ENCODE results near the gene CLNK.

The CLNK gene

DNA sequence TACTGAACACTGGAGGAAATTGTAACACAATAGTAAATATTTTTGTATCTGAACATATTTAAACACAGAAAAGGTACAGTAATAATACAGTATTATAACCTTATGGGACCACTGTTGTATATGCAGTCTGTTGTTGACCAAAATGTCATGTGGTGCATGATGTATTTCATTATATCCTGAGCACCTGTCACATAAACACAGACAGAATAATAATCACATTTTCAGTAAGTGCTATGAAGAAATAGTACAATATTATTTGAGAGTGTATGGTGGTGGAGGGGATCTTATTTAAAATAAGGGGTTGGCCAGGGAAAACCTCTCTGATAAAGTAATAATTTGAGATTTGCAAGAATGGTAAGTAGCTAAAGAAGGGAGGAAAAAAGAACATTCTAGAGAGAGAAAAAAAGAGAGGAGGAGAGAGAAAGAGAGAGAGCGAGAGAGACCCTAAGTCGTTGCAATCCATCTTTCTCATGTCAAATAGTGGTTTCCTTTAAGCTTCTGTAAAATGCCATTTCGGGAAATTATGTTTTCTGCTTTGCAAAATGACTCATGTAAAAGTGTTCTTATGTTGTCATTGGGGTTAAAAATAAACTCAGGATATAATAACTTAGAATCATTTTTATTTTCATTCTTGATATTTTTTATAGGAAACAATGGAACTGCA lies 19.3 kb upstream of the CLNK start:
- H3K4me3 ChIP-seq (ENCODE audit: low read depth, low read length) = no peak overlapping the region
- no peak for DNase-seq (ENCODE audit: low read depth)

- H3K4me3 ChIP-seq (ENCODE audit: low read depth, low read length) = no peak overlapping the region
- DNase-seq (ENCODE audit: low read depth) = no peak
Measured at GRCh38 chr4:10703156-10703555, 18.6 kb upstream of the CLNK start.

DNA sequence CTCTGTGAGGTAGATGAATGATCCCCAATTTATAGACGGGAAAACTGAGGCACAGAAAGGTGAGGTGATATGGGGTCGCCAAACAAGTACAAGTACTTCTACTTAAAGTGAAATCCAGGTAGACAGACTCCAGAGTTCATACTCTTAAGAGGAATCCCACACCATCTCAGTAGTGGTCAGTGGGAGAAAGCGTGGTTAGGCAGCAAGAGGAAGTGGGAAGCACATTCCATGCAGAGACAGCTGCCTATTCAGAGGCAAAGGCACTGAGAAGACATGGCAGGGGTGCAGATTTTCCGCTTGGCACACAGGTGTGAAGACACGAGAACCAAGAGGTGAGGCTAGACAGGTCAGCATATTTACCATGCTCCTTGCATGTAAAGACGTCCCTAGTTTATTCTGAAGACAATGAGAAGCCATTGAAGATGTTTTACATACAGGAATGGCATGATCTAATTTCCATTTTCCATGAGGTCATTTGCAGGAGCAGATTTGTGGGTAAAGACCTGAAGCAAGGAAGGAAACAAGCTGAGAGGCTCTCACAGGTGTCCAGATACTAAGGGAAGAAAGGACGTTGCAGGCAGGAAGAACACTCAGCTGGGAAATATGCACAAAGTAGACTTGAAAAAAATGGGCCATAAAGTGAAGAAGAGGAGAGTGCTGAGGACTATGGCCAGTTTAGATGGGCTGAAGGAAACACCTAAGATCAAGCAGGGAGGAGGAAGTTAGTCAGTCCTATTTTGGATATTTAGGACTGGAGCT lies 17.3 kb upstream of the CLNK start:
- no peak overlapping the region for H3K4me3 ChIP-seq (ENCODE audit: low read depth, low read length)
- DNase-seq (ENCODE audit: low read depth) = no peak

- no peak overlapping the region for H3K4me3 ChIP-seq (ENCODE audit: low read depth, low read length)
- no peak for DNase-seq (ENCODE audit: low read depth)
Measured at GRCh38 chr4:10701161-10701560, 16.6 kb upstream of the CLNK start.

GRCh38 chr4:10698172-10698571 lies 13.6 kb upstream of the CLNK start:
- no peak for DNase-seq (ENCODE audit: low read depth)
- H3K4me3 ChIP-seq (ENCODE audit: low read depth, low read length) = no peak overlapping the region

GRCh38 chr4:10697086-10697485 lies 12.5 kb upstream of the CLNK start:
- H3K4me3 ChIP-seq (ENCODE audit: low read depth, low read length) = no peak overlapping the region
- no peak for DNase-seq (ENCODE audit: low read depth)

DNA sequence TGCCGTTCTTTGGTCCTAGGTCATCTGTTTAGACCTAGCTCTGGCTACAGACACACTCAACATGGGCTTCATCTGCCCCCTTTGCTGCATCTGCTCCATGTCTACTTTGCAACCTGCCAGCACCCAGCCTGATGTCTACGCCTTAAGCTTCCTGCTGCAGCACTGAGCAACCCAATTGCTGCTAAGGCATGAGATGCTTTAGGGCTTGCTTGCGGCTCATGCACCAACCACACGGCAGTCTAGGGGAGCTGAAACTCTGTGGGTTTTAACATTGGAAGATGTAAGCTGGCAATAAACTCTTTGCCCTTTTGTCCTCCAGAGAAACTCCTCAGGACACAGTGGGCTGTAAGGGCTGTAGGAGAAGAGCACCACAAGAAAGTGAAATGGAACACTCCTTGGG lies 11.7 kb upstream of the CLNK start:
- no peak for DNase-seq (ENCODE audit: low read depth)
- H3K4me3 ChIP-seq (ENCODE audit: low read depth, low read length) = no peak overlapping the region

DNA sequence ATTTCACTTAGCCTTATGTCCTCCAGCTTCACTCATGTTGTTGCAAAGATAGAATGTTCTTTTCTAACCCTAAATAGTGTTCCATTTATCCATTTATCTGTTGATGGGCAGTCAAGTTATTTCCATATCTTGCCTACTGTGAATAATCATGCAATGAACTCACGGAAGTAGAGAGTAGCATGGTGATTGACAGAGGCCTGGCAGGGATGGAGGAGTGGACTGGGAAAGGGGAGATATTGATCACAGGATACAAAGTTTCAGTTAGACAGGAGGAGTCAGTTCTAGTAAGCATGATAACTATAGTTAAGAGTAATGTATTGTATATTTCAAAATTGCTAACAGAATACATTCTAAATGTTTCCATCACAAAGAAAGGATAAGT lies 10.3 kb upstream of the CLNK start:
- no peak for DNase-seq (ENCODE audit: low read depth)
- no peak overlapping the region for H3K4me3 ChIP-seq (ENCODE audit: low read depth, low read length)

DNA sequence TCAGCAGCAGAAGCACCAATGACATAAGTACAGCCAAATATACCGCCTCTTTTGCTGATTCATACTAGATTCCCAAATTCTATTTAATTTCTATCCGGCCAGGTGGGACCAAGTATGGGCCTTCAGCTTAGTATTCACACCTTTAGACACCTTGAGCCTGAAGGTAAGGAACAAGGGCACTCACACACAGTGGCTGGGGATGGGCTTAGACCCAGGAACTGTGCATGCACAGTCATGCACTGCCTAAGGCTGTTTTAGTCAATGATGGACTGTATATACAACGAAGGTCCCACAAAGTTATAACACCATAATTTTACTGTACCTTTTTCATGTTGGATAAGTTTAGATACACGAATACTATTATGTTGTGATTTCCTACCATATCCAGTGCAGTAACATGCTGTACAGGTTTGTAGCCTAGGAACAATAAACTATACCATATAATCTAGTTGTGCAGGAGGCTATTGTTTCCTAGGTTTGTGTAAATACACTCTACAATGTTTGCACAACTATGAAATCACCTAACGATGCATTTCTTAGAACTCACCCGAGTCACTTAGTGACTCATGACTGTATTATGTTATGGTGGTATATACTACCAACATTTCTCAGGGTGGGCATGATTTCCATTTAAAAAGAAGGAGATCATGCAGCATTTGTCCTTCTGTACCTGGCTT lies 9.7 kb upstream of the CLNK start:
- H3K4me3 ChIP-seq (ENCODE audit: low read depth, low read length) = no peak overlapping the region

GRCh38 chr4:10691651-10692050 lies 7.1 kb upstream of the CLNK start:
- DNase-seq (ENCODE audit: low read depth) = no peak

More for the DNA sequence above, 9.7 kb upstream of the CLNK start:
- DNase-seq (ENCODE audit: low read depth) = no peak

GRCh38 chr4:10690185-10690907 lies 5.8 kb upstream of the CLNK start:
- DNase-seq (ENCODE audit: low read depth) = no peak
- no peak overlapping the region for H3K4me3 ChIP-seq (ENCODE audit: low read depth, low read length)

More at GRCh38 chr4:10691651-10692050, 7.1 kb upstream of the CLNK start:
- no peak overlapping the region for H3K4me3 ChIP-seq (ENCODE audit: low read depth, low read length)

DNA sequence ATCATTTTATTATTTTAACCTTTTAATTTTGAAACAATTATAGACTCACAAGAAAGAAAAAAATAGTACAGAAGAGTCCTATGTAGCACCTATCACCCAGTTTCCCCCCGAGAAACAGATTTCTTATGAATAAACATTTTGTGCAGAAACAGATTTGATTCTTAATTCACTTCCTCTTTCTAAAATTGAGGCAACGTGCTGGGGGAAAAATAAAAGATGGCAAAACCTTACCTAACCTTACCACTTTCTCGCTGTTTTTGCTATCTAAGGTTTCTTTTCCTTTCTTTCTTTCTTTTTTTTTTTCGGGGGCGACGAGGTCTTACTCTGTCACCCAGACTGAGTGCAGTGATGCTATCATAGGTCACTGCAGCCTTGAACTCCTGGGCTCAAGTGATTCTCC lies 4.3 kb upstream of the CLNK start:
- H3K4me3 ChIP-seq (ENCODE audit: low read depth, low read length) = no peak overlapping the region
- DNase-seq (ENCODE audit: low read depth) = no peak

DNA sequence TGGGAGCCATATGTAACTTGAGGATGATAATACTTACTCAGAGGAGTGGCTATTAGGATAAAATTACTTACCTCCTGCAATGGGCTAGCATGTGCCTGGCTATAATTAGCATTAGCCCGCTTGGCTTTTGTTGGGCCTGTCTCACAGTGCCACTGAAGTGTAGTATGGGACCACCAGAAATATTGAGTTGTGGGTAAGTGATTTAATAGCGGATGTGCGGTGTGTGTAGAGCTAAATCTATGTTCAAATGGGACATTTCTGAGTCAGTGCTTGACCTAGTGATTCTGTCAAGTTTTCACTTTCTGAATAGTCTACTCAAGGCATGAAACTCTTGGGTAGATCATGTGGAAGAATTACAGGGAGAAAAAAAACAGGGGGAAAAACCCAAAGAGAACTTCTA lies 3.5 kb upstream of the CLNK start:
- no peak for DNase-seq (ENCODE audit: low read depth)
- no peak overlapping the region for H3K4me3 ChIP-seq (ENCODE audit: low read depth, low read length)

DNA sequence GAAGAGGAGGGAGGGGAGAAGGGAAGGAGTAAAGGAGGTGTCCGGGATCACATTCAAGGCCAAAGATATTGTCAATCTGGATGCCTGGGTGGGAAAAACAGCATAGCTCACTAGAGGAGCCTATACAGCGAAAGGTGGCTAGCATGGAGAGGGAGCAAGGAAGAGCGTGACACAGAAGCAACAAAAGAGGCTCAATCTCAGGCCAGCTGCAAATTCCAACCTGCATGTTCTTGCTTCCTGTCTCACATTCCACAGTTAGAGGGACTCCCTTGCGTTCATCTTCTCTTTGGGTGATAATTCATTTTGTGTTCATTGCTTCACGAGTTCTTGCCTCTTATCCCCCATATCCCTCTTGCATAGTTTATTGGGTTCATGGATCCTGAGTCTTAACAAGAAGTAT lies 3.0 kb upstream of the CLNK start:
- no peak for DNase-seq (ENCODE audit: low read depth)
- H3K4me3 ChIP-seq (ENCODE audit: low read depth, low read length) = no peak overlapping the region

DNA sequence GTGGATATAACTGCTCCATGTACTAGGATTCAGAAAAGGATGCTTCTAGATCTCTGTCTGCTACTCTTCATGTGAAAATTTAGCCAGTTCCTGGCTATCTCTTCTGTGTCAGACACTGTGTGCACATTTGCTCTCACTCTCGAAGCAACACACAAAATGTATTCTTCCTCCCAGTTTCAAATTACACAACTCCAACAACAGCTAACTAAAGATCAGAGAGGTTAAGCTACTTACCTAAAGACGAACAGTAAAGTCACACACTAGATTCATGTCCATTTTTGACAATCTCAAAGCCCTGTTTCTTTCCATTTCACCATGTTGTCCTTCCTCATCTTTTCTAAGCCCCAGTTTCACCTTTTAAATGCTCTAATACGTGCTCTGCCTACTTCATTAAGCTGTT lies 2.2 kb downstream of the CLNK start:
- H3K4me3 ChIP-seq (ENCODE audit: low read depth, low read length) = no peak overlapping the region
- DNase-seq (ENCODE audit: low read depth) = no peak

- no peak overlapping the region for H3K4me3 ChIP-seq (ENCODE audit: low read depth, low read length)
- no peak for DNase-seq (ENCODE audit: low read depth)
Measured at GRCh38 chr4:10677796-10678497, 6.6 kb downstream of the CLNK start.

GRCh38 chr4:10673817-10674369 lies 10.7 kb downstream of the CLNK start:
- H3K4me3 ChIP-seq (ENCODE audit: low read depth, low read length) = no peak overlapping the region
- no peak for DNase-seq (ENCODE audit: low read depth)

GRCh38 chr4:10672379-10672778 lies 12.2 kb downstream of the CLNK start:
- DNase-seq (ENCODE audit: low read depth) = no peak

DNA sequence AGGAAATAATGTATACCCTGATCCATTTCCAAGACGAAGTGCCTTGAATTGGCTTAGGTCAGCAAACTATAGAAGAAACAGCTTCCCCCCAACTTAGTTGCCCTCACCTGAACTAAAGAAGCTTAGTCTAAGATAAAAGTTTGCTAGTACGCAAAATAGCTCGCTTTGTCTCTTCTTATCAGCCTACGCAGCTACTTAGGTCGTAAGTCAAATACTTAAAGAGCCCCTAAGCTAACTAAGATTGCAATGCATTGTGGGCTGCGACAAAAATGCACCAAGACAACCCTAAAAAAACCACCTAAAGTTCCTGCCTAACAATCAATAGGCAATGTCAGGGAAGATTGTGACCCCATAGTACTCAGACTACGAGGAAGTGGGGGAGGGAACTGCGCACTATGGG lies 12.8 kb downstream of the CLNK start:
- no peak overlapping the region for H3K4me3 ChIP-seq (ENCODE audit: low read depth, low read length)
- no peak for DNase-seq (ENCODE audit: low read depth)

More at GRCh38 chr4:10672379-10672778, 12.2 kb downstream of the CLNK start:
- no peak overlapping the region for H3K4me3 ChIP-seq (ENCODE audit: low read depth, low read length)

Measured in skeletal muscle cell (primary cell).